Panc1 (cell line): Measurements from ENCODE around the gene ALG5. TPM values are rescaled to one million over a fixed set of nuclear protein-coding genes. Genes with fewer than 3 reads are reported as not detected.

Experiments used
- ATAC-seq: fragments of 200-7000 bp; cut with Tn5 transposase; 2 replicates; pipeline ENCODE4 v1.9.1; 2020; ENCODE audit warnings: mild to moderate bottlenecking, moderate library complexity
- BruUV-seq: library from RNA; stranded (reverse); fragments of 400-500 nt; replicated peaks from 2 replicates; lab custom pipeline; 2021; lab: Mats Ljungman, UMichigan
- CTCF ChIA-PET: fragments of 300-600 bp; sonication (Branson Sonifier 250); formaldehyde crosslinking; loops from one replicate; lab custom pipeline; 2022; ENCODE audit warnings: antibody characterized with exemption; lab: Charles Lee
- POLR2A ChIA-PET: fragments of 300-600 bp; sonication (Branson Sonifier 250); formaldehyde crosslinking; loops from one replicate; lab custom pipeline; 2022; ENCODE audit warnings: antibody characterized with exemption; lab: Charles Lee
- DNase-seq: peaks from one replicate; pipeline ENCODE4 v3.0.0-alpha.2; 2010; ENCODE audit warnings: low read depth, low spot score
- H3K27ac ChIP-seq: 2 replicates; pipeline ENCODE4 v1.5.1; 2011; ENCODE audit warnings: mild to moderate bottlenecking, low read length, inconsistent platforms
- H3K27me3 ChIP-seq: fragments of 200-500 bp; sonication (Bioruptor generic); 2 replicates; pipeline ENCODE4 v1.6.0; 2014; ENCODE audit warnings: low read length, inconsistent platforms; ENCODE audit not compliant: control insufficient read depth, insufficient read depth
- H3K36me3 ChIP-seq: fragments of 200-500 bp; sonication (Bioruptor generic); 2 replicates; pipeline ENCODE4 v1.5.1; 2014; ENCODE audit warnings: inconsistent platforms, mild to moderate bottlenecking, low read length, moderate library complexity; ENCODE audit not compliant: control insufficient read depth, insufficient read depth
- H3K4me1 ChIP-seq: 2 replicates; pipeline ENCODE4 v1.5.1; 2011; ENCODE audit warnings: inconsistent platforms, mild to moderate bottlenecking, low read length, moderate library complexity; ENCODE audit not compliant: control insufficient read depth, insufficient read depth
- H3K4me3 ChIP-seq, 2 experiments: 2 replicates each; pipeline ENCODE4 v1.5.1; 2011 to 2012; ENCODE audit warnings: low read depth in 2 of 2, low read length in 2 of 2, mild to moderate bottlenecking in 2 of 2, inconsistent platforms in 1 of 2, moderate library complexity in 1 of 2
- H3K9me3 ChIP-seq: fragments of 200-500 bp; sonication (Bioruptor generic); 2 replicates; pipeline ENCODE4 v1.5.1; 2014; ENCODE audit warnings: low read depth, mild to moderate bottlenecking, inconsistent platforms, low read length, moderate library complexity; ENCODE audit not compliant: control insufficient read depth, insufficient read depth
- POLR2AphosphoS5 ChIP-seq: IDR thresholded peaks from 2 replicates; pipeline ENCODE4 v1.6.1; 2012; ENCODE audit warnings: mild to moderate bottlenecking, low read depth, low read length, moderate library complexity
- SIN3A ChIP-seq: IDR thresholded peaks from 2 replicates; pipeline ENCODE4 v1.6.1; 2012; ENCODE audit warnings: low read depth, mild to moderate bottlenecking, low read length, moderate library complexity, borderline replicate concordance; ENCODE audit not compliant: insufficient read depth
- TCF7L2 ChIP-seq: IDR thresholded peaks from 2 replicates; pipeline ENCODE4 v1.6.1; 2011; ENCODE audit warnings: mild to moderate bottlenecking, low read depth, low read length, inconsistent platforms
- in situ Hi-C: cut with HindIII; loops from 2 replicates; pipeline ENCODE4 v1.10.0; 2016; ENCODE audit warnings: low sequenced_read_pairs, low pct_unique_long_range_greater_than_20kb
- intact Hi-C: fragments of 100-400 bp; cut with micrococcal nuclease; formaldehyde crosslinking; loops from one replicate; pipeline ENCODE4 v1.10.0; 2022; ENCODE audit not compliant: unreplicated experiment
- total RNA-seq: library from RNA; stranded (reverse); gene quantifications from one replicate; pipeline ENCODE4 v1.2.1, GENCODE V29; 2021; ENCODE audit not compliant: unreplicated experiment
- TF ChIP-seq, protein P1 (sequence below): fragments of 450-650 bp; IDR thresholded peaks from 2 replicates; pipeline ENCODE4 v1.5.1; 2017; ENCODE audit warnings: mild to moderate bottlenecking
- TF ChIP-seq, protein P2 (sequence below), 2 experiments: IDR thresholded peaks; 2 replicates each; pipeline ENCODE4 v1.6.1; 2011 to 2012; ENCODE audit warnings: low read depth in 2 of 2, control low read depth in 1 of 2, low read length in 1 of 2, mild to moderate bottlenecking in 1 of 2, moderate library complexity in 1 of 2; ENCODE audit not compliant: insufficient read depth in 1 of 2

Gene ALG5
- total RNA-seq, 1 experiment from 2014 or later, result 19.3 TPM

- in situ Hi-C loops (no loop called here), intact Hi-C loops (no loop called here)
- Histone ChIP-seq H3K4me3 (no peak overlapping the region), H3K36me3 (peaks cover 6% of the 10 kb centered on the region), H3K27me3 (no peaks in the 10 kb centered on the region), H3K27ac (no peak overlapping the region), H3K4me1 (no peaks in the 10 kb centered on the region), H3K9me3 (no peaks in the 10 kb centered on the region)
- CTCF ChIA-PET, result no interaction called here
- DNase-seq, result no peak
- POLR2A ChIA-PET, result no interaction called here
- no peak for ATAC-seq
- BruUV-seq, result no TSS peak
- no peak for TF ChIP-seq POLR2AphosphoS5
- no peak for TF ChIP-seq TCF7L2
- TF ChIP-seq, protein P1, sequence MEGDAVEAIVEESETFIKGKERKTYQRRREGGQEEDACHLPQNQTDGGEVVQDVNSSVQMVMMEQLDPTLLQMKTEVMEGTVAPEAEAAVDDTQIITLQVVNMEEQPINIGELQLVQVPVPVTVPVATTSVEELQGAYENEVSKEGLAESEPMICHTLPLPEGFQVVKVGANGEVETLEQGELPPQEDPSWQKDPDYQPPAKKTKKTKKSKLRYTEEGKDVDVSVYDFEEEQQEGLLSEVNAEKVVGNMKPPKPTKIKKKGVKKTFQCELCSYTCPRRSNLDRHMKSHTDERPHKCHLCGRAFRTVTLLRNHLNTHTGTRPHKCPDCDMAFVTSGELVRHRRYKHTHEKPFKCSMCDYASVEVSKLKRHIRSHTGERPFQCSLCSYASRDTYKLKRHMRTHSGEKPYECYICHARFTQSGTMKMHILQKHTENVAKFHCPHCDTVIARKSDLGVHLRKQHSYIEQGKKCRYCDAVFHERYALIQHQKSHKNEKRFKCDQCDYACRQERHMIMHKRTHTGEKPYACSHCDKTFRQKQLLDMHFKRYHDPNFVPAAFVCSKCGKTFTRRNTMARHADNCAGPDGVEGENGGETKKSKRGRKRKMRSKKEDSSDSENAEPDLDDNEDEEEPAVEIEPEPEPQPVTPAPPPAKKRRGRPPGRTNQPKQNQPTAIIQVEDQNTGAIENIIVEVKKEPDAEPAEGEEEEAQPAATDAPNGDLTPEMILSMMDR, result no peak
- TF ChIP-seq, protein P2, sequence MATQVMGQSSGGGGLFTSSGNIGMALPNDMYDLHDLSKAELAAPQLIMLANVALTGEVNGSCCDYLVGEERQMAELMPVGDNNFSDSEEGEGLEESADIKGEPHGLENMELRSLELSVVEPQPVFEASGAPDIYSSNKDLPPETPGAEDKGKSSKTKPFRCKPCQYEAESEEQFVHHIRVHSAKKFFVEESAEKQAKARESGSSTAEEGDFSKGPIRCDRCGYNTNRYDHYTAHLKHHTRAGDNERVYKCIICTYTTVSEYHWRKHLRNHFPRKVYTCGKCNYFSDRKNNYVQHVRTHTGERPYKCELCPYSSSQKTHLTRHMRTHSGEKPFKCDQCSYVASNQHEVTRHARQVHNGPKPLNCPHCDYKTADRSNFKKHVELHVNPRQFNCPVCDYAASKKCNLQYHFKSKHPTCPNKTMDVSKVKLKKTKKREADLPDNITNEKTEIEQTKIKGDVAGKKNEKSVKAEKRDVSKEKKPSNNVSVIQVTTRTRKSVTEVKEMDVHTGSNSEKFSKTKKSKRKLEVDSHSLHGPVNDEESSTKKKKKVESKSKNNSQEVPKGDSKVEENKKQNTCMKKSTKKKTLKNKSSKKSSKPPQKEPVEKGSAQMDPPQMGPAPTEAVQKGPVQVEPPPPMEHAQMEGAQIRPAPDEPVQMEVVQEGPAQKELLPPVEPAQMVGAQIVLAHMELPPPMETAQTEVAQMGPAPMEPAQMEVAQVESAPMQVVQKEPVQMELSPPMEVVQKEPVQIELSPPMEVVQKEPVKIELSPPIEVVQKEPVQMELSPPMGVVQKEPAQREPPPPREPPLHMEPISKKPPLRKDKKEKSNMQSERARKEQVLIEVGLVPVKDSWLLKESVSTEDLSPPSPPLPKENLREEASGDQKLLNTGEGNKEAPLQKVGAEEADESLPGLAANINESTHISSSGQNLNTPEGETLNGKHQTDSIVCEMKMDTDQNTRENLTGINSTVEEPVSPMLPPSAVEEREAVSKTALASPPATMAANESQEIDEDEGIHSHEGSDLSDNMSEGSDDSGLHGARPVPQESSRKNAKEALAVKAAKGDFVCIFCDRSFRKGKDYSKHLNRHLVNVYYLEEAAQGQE (IDR thresholded peaks at IDR 0.05; ENCODE audit: insufficient read depth in 1 of 2, low read depth in 2 of 2, low read length in 1 of 2), result no peak
- no peak for TF ChIP-seq SIN3A
Measured at GRCh38 chr13:36966404-36966803, 32.7 kb downstream of the ALG5 start.

DNA sequence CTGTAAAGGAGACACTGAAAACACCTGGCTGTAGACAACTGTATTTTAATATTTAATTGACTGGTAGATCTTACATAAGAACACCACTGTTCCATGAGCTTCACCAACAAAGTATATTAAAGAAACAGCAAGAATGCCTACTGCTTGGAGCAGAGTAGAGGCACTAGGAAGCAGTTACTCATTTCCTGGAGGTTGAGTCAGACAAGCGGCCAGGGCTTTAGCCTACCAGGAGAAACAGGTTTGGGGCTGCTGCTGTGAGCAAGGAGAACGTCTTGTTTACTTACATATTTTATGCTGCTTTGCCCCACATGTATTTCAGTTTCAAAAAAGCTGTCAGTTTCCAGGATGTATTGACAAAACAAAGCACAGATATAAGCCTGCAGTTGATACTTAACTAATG is 33.4 kb downstream of the ALG5 start:
- in situ Hi-C loops, result no loop called here
- DNase-seq, result no peak
- ChIA-PET POLR2A (no interaction called here), CTCF (no interaction called here)
- BruUV-seq, result no TSS peak
- Histone ChIP-seq H3K36me3 (peaks cover 6% of the 10 kb centered on the region), H3K4me3 (no peak overlapping the region), H3K27ac (no peak overlapping the region), H3K27me3 (no peaks in the 10 kb centered on the region), H3K9me3 (no peaks in the 10 kb centered on the region), H3K4me1 (no peaks in the 10 kb centered on the region)
- peak; percentile 74; the same call in 1 of the 2 replicates for ATAC-seq
- no peak for TF ChIP-seq POLR2AphosphoS5
- TF ChIP-seq, protein P2 (IDR thresholded peaks at IDR 0.05; ENCODE audit: insufficient read depth in 1 of 2, low read depth in 2 of 2, low read length in 1 of 2), result no peak
- TF ChIP-seq TCF7L2, result no peak
- TF ChIP-seq, protein P1, result no peak
- intact Hi-C loops, result no loop called here
